Smooth muscle cell (in vitro differentiated cells): ENCODE measurements around the gene TAGLN. TPM values are rescaled to one million over a fixed set of nuclear protein-coding genes. Genes with fewer than 3 reads are reported as not detected.
A peak's percentile ranks its signal among the peaks of the same experiment; 100 is the strongest.

ENCODE experiments used
- DNase-seq: peaks from one replicate; lab custom pipeline; 2025; ENCODE audit not compliant: unreplicated experiment; lab: John Stamatoyannopoulos, UW
- H2AFZ ChIP-seq: fragments of 200-600 bp; sonication (generic); 2 replicates; pipeline ENCODE4 v1.6.0; 2016; ENCODE audit warnings: antibody characterized with exemption, low read depth, mild to moderate bottlenecking
- H3F3A ChIP-seq: fragments of 200-600 bp; sonication (generic); 2 replicates; pipeline ENCODE4 v1.6.0; 2017; ENCODE audit warnings: antibody characterized with exemption, low read depth
- H3K27ac ChIP-seq: fragments of 200-600 bp; sonication (generic); 2 replicates; pipeline ENCODE4 v1.5.1; 2016; ENCODE audit warnings: low read depth, mild to moderate bottlenecking
- H3K27me3 ChIP-seq: fragments of 200-600 bp; sonication (generic); 2 replicates; pipeline ENCODE4 v1.6.1; 2016; ENCODE audit warnings: low read depth, mild to moderate bottlenecking
- H3K36me3 ChIP-seq: fragments of 200-600 bp; sonication (generic); 2 replicates; pipeline ENCODE4 v1.5.1; 2016; ENCODE audit warnings: low read depth
- H3K4me1 ChIP-seq: fragments of 200-600 bp; sonication (generic); 2 replicates; pipeline ENCODE4 v1.5.1; 2016; ENCODE audit warnings: low read depth
- H3K4me2 ChIP-seq: fragments of 200-600 bp; sonication (generic); 2 replicates; pipeline ENCODE4 v1.6.0; 2016; ENCODE audit warnings: mild to moderate bottlenecking
- H3K4me3 ChIP-seq: fragments of 200-600 bp; sonication (generic); 2 replicates; pipeline ENCODE4 v1.5.1; 2016; ENCODE audit warnings: mild to moderate bottlenecking
- H3K79me2 ChIP-seq: fragments of 200-600 bp; sonication (generic); 2 replicates; pipeline ENCODE4 v1.6.0; 2016; ENCODE audit warnings: low read depth, mild to moderate bottlenecking
- H3K9ac ChIP-seq: fragments of 200-600 bp; sonication (generic); 2 replicates; pipeline ENCODE4 v1.6.0; 2016; ENCODE audit warnings: low read depth
- H3K9me3 ChIP-seq: fragments of 200-600 bp; sonication (generic); replicated peaks from 2 replicates; pipeline ENCODE4 v1.5.1; 2016; ENCODE audit warnings: low read depth
- H4K20me1 ChIP-seq: fragments of 200-600 bp; sonication (generic); 2 replicates; pipeline ENCODE4 v1.6.0; 2016; ENCODE audit warnings: low read depth
- WGBS: methylation state at CpG from one replicate; pipeline ENCODE4 v1.1.7; 2016; ENCODE audit warnings: low lambda C conversion rate; 5-methylcytosine and 5-hydroxymethylcytosine counted together
- polyA plus RNA-seq: library from polyadenylated mRNA; unstranded; fragments of >200 nt; fragmentation: Nextera tagmentation; extraction: Ambion mirVana; gene quantifications from 2 replicates; pipeline ENCODE4 v1.2.1, GENCODE V29; 2016
- total RNA-seq: library from RNA; depleted of rRNA; stranded (reverse); fragments of >200 nt; gene quantifications from 2 replicates; pipeline ENCODE4 v1.2.3, GENCODE V29; 2014
- TF ChIP-seq, protein P1 (sequence below): fragments of 200-600 bp; sonication (generic); IDR thresholded peaks from 2 replicates; pipeline ENCODE4 v1.5.1; 2017; ENCODE audit warnings: borderline replicate concordance, mild to moderate bottlenecking, antibody characterized with exemption; ENCODE audit not compliant: insufficient read depth, poor library complexity, severe bottlenecking

Gene TAGLN
- total and polyA plus RNA-seq, 2 experiments from 2014 or later = 1,972 to 2,250 TPM

DNA sequence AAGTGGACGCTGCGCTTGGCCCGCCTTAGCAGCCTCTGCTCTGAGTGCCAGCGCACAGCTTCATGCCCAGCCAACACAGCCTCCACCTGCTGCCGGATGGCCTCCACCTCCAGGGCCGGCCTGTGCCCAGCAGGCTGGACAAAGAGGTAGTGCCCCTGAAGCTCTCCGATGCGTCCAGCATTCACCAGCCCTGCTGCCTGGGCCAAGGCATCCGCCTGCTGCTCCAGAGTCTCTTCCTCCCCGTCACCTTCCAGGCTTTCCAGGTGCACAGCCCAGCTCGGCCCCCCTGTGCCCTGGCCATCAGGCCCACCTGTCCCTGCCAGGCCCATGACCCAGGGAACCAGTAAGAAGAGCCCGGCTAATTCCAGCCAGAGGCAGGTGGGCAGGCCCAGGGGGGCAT lies 30.2 kb downstream of the TAGLN start:
- Histone ChIP-seq H4K20me1 (no peaks in the 10 kb centered on the region), H3K36me3 (no peaks in the 10 kb centered on the region), H3K9me3 (no peaks in the 10 kb centered on the region), H3F3A (no peaks in the 10 kb centered on the region), H3K4me3 (no peak overlapping the region), H3K4me2 (no peak overlapping the region), H3K27me3 (no peaks in the 10 kb centered on the region), H3K9ac (no peak overlapping the region), H2AFZ (no peak overlapping the region), H3K27ac (no peak overlapping the region), H3K79me2 (peaks cover 47% of the 10 kb centered on the region), H3K4me1 (peaks cover 10% of the 10 kb centered on the region)
- DNase-seq = no peak
- WGBS = 97% methylated on average over 12 of the region's 12 CpGs
- TF ChIP-seq, protein P1, sequence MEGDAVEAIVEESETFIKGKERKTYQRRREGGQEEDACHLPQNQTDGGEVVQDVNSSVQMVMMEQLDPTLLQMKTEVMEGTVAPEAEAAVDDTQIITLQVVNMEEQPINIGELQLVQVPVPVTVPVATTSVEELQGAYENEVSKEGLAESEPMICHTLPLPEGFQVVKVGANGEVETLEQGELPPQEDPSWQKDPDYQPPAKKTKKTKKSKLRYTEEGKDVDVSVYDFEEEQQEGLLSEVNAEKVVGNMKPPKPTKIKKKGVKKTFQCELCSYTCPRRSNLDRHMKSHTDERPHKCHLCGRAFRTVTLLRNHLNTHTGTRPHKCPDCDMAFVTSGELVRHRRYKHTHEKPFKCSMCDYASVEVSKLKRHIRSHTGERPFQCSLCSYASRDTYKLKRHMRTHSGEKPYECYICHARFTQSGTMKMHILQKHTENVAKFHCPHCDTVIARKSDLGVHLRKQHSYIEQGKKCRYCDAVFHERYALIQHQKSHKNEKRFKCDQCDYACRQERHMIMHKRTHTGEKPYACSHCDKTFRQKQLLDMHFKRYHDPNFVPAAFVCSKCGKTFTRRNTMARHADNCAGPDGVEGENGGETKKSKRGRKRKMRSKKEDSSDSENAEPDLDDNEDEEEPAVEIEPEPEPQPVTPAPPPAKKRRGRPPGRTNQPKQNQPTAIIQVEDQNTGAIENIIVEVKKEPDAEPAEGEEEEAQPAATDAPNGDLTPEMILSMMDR = no peak

DNA sequence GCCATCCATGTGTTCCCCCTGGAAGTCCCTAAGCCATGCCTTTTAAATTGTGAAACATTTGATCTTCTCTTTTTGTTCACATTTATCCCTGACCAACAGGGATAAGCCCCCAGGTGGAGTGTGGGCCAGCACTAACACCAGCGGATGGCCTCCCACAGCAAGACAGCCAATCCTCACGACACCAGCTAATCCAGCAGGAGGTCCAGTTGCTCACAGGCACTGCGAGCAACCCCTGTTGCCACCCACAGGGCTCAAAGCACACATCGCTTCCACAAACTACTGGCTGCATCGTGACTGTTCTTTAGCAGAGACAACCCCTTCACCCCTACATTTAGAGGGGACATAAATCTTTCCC lies 30.7 kb downstream of the TAGLN start:
- H3K36me3 ChIP-seq = no peaks in the 10 kb centered on the region
- no peaks in the 10 kb centered on the region for H4K20me1 ChIP-seq
- 95% methylated on average over 5 of the region's 5 CpGs for WGBS
- no peak for DNase-seq
- no peak overlapping the region for H3K9ac ChIP-seq
- no peaks in the 10 kb centered on the region for H3K27me3 ChIP-seq
- no peaks in the 10 kb centered on the region for H3K9me3 ChIP-seq
- no peak overlapping the region for H3K4me3 ChIP-seq
- no peaks in the 10 kb centered on the region for H3F3A ChIP-seq
- no peak overlapping the region for H3K4me2 ChIP-seq
- peaks cover 51% of the 10 kb centered on the region for H3K79me2 ChIP-seq
- H3K27ac ChIP-seq = no peak overlapping the region
- TF ChIP-seq, protein P1 = no peak
- no peak overlapping the region for H2AFZ ChIP-seq
- peaks cover 10% of the 10 kb centered on the region for H3K4me1 ChIP-seq

- TF ChIP-seq, protein P1 = no peak
Observed at GRCh38 chr11:117230286-117230961, 31.3 kb downstream of the TAGLN start.

More at GRCh38 chr11:117230286-117230961, 31.3 kb downstream of the TAGLN start:
- Histone ChIP-seq H3K4me3 (peak overlapping the region; percentile 92), H3K9ac (peak overlapping the region; percentile 88), H3K79me2 (peaks cover 51% of the 10 kb centered on the region), H2AFZ (no peak overlapping the region), H3K27ac (no peak overlapping the region), H3K36me3 (no peaks in the 10 kb centered on the region), H3K4me2 (peak overlapping the region; percentile 99), H3K27me3 (no peaks in the 10 kb centered on the region), H4K20me1 (no peaks in the 10 kb centered on the region), H3K4me1 (peaks cover 10% of the 10 kb centered on the region), H3F3A (no peaks in the 10 kb centered on the region), H3K9me3 (no peaks in the 10 kb centered on the region)
- DNase-seq = no peak
- whole genome bisulfite sequencing = 93% methylated on average over 12 of the region's 12 CpGs
